RWPE1 (cell line): ENCODE results near the gene PIMREG.

Experiments
- CTCF ChIA-PET: fragments of 350-600 bp; sonication (Branson Sonifier 250); formaldehyde crosslinking; extraction: SDS; loops from one replicate; lab custom pipeline; 2021; lab: Yijun Ruan, JAX
- POLR2A ChIA-PET: fragments of 400-600 bp; formaldehyde crosslinking; extraction: SDS; loops from one replicate; lab custom pipeline; 2020; ENCODE audit warnings: antibody characterized with exemption; ENCODE audit not compliant: low non-redundant PET; lab: Yijun Ruan, JAX
- DNase-seq: peaks from one replicate; pipeline ENCODE4 v3.0.0; 2012; ENCODE audit warnings: low spot score
- H3K27ac ChIP-seq: fragments of 450-650 bp; 2 replicates; pipeline ENCODE4 v1.5.1; 2017
- TF ChIP-seq, protein P1 (sequence below): fragments of 450-650 bp; conservative IDR thresholded peaks from 2 replicates; pipeline ENCODE4 v1.5.1; 2017; ENCODE audit warnings: low read depth, mild to moderate bottlenecking

Gene PIMREG

DNA sequence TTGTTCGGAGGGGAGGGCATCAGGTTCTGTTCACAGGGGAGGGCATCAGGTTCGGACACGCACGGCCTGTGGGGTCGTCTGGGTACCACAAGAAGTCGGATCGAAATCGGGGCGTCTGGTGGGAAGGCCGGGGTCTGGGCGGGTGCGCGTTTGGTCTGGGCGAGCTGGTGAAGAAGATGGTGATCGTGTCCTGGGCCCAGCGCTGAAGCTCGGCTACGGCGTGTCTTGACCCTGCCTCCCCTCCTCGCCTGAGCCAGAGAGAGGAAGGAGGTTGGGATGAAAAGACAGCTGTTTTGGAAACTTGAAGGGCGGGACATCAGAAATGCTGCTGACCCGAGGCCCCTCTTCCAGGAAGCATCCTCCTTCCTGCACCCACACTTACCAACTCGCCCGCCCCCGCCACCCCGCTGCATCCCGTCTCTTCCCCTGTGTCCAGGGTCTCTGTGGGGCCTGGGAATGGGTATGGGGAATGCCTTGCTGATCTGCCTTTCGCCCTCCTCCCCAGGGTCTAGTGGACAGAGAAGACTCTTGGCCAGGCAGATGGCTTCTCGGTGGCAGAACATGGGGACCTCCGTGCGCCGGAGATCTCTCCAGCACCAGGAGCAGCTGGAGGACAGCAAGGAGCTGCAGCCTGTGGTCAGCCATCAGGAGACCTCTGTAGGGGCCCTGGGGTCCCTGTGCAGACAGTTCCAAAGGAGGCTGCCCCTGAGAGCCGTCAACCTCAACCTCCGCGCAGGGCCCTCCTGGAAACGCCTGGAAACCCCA is 498 bp downstream of the PIMREG start:
- POLR2A ChIA-PET, result no interaction called here
- CTCF ChIA-PET, result no interaction called here
- DNase-seq, result no peak
- TF ChIP-seq, protein P1, sequence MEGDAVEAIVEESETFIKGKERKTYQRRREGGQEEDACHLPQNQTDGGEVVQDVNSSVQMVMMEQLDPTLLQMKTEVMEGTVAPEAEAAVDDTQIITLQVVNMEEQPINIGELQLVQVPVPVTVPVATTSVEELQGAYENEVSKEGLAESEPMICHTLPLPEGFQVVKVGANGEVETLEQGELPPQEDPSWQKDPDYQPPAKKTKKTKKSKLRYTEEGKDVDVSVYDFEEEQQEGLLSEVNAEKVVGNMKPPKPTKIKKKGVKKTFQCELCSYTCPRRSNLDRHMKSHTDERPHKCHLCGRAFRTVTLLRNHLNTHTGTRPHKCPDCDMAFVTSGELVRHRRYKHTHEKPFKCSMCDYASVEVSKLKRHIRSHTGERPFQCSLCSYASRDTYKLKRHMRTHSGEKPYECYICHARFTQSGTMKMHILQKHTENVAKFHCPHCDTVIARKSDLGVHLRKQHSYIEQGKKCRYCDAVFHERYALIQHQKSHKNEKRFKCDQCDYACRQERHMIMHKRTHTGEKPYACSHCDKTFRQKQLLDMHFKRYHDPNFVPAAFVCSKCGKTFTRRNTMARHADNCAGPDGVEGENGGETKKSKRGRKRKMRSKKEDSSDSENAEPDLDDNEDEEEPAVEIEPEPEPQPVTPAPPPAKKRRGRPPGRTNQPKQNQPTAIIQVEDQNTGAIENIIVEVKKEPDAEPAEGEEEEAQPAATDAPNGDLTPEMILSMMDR, result no peak
- H3K27ac ChIP-seq, result peak overlapping the region; percentile 94

DNA sequence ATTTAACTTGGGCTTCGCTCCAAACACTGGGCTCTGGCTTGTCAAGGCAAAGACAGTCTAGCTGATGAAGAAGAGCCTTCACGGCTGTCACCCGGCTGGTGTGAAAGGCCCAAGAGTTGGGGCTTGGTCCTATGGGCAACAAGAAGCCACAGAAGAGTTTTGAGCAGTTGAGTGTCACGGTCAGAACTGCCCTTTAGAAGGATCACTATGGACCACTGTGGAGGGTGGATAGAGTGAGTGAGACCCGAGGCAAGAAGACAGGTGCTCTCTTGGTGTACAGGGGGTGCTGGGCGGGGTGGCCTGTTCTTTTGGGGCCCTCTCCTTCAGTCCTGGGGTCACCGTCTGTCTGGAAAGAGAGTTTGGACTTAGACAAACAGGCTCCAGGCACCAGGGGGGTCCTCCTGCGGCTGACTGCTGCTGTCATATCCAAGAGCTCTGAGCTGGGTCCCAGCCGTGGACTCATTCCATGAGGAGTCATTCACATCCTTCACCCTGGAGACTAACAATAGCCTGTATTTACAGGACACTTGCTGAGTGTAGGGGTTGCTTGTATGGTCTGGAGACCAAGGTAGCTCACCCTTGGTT is 2.4 kb downstream of the PIMREG start:
- CTCF ChIA-PET, result no interaction called here
- TF ChIP-seq, protein P1, result no peak
- peak overlapping the region; percentile 39 for H3K27ac ChIP-seq
- no peak for DNase-seq
- POLR2A ChIA-PET, result no interaction called here

DNA sequence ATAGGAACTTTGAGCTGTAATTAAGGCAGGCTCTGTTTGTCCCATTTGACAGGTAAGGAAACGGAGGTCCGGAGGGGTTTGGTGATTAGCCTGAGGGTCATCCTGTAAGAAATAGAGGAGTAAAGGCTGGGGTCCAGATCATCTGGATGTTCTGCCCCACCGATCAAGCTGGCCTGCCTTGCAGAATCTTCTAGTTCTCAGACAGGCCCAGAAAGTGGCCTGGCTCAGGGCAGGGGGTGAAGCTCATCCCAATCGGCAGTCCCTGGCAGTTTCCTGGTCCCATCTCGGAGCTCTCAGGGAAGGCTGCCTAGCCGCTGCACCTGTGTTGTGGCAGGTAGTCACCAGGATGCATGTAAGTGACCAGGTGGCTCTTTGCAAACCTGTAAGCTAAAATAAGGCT is 4.2 kb downstream of the PIMREG start:
- CTCF ChIA-PET, result interaction anchor here (0.5 kb wide), 1 partner anchor 18 kb away, joined by 7 read pairs; no protein-coding TSS in a partner anchor
- TF ChIP-seq, protein P1, result no peak
- POLR2A ChIA-PET, result no interaction called here
- peak overlapping the region; percentile 54 for H3K27ac ChIP-seq
- DNase-seq, result no peak

DNA sequence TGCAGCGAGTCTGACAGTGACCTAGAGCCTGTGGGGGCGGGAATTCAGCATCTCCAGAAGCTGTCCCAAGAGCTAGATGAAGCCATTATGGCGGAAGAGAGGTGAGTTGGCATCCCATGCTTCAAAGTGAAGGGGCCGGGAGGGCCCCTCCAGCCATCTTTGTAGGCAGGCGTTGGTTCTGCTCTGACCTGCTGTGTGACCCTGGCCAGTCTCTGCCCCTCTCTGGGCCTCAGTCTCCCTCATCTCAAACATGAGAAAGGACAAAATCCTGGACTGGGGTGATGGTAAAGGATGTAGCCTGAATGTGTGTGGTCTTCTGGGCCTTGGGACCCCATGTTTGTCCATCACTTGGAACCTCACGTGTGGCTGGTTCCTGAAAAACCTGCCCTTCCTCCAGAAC is 5.1 kb downstream of the PIMREG start:
- no peak for DNase-seq
- ChIA-PET CTCF (interaction anchor here (0.6 kb wide), 2 partner anchors 40 to 512 kb away, joined by 3 read pairs; no protein-coding TSS in a partner anchor), POLR2A (no interaction called here)
- H3K27ac ChIP-seq, result peak overlapping the region; percentile 54
- TF ChIP-seq, protein P1, result no peak

- POLR2A ChIA-PET, result no interaction called here
- DNase-seq, result no peak
Observed at GRCh38 chr17:6450926-6451832, 6.9 kb downstream of the PIMREG start.

More at GRCh38 chr17:6450926-6451832, 6.9 kb downstream of the PIMREG start:
- peak overlapping the region; percentile 54 for H3K27ac ChIP-seq
- TF ChIP-seq, protein P1, result no peak
- CTCF ChIA-PET, result no interaction called here
